PFSK-1 (cell line): Measurements from ENCODE around the gene WFDC8.

Experiments used
- FOXP2 ChIP-seq: optimal IDR thresholded peaks from 2 replicates; pipeline ENCODE3; 2011; ENCODE audit warnings: borderline replicate concordance, control low read depth, inconsistent platforms; ENCODE audit not compliant: insufficient read depth; ENCODE audit errors: extremely low read length, extremely low read depth
- POLR2AphosphoS5 ChIP-seq: IDR thresholded peaks from 2 replicates; pipeline ENCODE4 v1.6.1; 2012; ENCODE audit warnings: low read depth, mild to moderate bottlenecking, control low read depth, low read length, moderate library complexity
- SIN3A ChIP-seq: IDR thresholded peaks from 2 replicates; pipeline ENCODE4 v1.6.1; 2012; ENCODE audit warnings: mild to moderate bottlenecking, low read length, moderate library complexity, borderline replicate concordance; ENCODE audit not compliant: insufficient read depth
- TAF1 ChIP-seq: IDR thresholded peaks from 2 replicates; pipeline ENCODE4 v1.6.1; 2012; ENCODE audit warnings: low read length, control low read depth, borderline replicate concordance; ENCODE audit not compliant: insufficient read depth
- TF ChIP-seq, protein P1 (sequence below), 2 experiments: IDR thresholded peaks; 2 replicates each; pipeline versions ENCODE4 v1.6.1 to v1.8.0; 2011 to 2012; ENCODE audit warnings: low read depth in 2 of 2, low read length in 2 of 2, control low read depth in 1 of 2, inconsistent platforms in 1 of 2, mild to moderate bottlenecking in 1 of 2, moderate library complexity in 1 of 2; ENCODE audit not compliant: insufficient read depth in 1 of 2

Gene WFDC8

DNA sequence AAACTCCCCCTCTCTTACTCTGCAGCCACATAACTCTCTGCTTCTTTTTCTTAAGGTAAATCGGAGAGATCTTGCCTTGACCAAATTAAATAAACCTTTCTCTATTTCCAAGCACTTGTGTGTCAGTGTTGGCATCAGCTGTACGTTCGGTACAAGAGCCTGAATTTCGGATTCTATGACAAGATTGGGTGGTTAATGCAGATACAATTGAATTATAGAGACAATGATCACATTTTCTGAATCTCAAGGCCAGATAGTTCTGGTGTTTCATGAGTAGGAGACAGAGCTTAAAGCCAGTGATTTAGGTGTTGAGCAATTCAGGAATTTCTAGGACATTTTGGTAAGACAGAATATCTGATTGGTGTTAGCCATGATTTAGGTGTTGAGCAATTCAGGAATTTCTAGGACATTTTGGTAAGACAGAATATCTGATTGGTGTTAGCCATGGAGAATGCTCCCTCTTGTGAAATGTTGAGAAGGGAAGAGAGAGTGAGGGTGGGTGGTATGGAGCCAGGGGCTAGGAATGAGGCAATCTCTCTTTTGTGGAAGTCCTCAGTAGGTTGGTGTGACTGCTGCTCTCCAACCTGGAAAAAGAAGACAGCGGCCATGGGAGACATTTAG lies 68.7 kb downstream of the WFDC8 start:
- TF ChIP-seq TAF1 (no peak), POLR2AphosphoS5 (no peak), SIN3A (no peak), FOXP2 (no peak)
- TF ChIP-seq, protein P1, sequence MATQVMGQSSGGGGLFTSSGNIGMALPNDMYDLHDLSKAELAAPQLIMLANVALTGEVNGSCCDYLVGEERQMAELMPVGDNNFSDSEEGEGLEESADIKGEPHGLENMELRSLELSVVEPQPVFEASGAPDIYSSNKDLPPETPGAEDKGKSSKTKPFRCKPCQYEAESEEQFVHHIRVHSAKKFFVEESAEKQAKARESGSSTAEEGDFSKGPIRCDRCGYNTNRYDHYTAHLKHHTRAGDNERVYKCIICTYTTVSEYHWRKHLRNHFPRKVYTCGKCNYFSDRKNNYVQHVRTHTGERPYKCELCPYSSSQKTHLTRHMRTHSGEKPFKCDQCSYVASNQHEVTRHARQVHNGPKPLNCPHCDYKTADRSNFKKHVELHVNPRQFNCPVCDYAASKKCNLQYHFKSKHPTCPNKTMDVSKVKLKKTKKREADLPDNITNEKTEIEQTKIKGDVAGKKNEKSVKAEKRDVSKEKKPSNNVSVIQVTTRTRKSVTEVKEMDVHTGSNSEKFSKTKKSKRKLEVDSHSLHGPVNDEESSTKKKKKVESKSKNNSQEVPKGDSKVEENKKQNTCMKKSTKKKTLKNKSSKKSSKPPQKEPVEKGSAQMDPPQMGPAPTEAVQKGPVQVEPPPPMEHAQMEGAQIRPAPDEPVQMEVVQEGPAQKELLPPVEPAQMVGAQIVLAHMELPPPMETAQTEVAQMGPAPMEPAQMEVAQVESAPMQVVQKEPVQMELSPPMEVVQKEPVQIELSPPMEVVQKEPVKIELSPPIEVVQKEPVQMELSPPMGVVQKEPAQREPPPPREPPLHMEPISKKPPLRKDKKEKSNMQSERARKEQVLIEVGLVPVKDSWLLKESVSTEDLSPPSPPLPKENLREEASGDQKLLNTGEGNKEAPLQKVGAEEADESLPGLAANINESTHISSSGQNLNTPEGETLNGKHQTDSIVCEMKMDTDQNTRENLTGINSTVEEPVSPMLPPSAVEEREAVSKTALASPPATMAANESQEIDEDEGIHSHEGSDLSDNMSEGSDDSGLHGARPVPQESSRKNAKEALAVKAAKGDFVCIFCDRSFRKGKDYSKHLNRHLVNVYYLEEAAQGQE (IDR thresholded peaks at IDR 0.05; ENCODE audit: insufficient read depth in 1 of 2, low read depth in 2 of 2, low read length in 2 of 2) = no peak

- TF ChIP-seq SIN3A (no peak), TAF1 (no peak), FOXP2 (no peak), POLR2AphosphoS5 (no peak)
- TF ChIP-seq, protein P1 (IDR thresholded peaks at IDR 0.05; ENCODE audit: insufficient read depth in 1 of 2, low read depth in 2 of 2, low read length in 2 of 2) = no peak
Measured at GRCh38 chr20:45509091-45509490, 70.0 kb downstream of the WFDC8 start.

DNA sequence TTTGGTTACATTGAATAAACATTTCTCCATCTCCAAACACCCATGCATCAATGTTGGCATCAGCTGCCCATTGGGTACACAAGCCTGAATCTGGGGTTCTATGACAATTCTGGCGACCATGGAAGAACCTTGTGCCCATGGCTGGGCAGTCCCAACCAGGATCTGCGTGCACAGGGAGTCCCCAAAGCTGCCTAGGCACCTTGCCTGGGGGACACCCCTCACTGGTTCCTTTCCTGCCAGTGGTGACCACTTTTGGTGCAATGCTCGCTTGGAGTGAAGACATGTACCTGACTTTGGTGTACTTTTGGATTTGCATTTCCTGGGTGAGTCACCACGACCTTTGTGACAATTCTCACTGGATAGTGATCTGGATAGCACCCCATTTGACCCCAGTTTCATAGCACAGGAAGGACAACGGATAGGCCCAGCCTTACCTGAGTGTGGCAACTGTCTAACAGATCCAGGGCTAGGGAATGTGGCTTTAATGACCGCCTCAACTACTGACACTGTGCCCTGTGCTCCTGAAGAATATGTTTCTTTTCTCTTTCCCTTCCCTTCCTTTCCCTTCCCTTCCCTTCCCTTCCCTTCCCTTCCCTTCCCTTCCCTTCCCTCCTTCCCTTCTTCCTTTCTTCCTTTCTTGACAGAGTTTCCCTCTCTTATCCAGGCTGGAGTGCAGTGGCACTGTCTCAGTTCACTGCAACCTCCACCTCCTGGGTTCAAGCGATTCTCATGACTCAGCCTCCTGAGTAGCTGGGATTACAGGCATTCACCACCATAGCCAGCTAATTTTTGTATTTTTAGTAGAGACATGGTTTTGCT lies 70.8 kb downstream of the WFDC8 start:
- no peak for TF ChIP-seq POLR2AphosphoS5
- no peak for TF ChIP-seq FOXP2
- no peak for TF ChIP-seq TAF1
- TF ChIP-seq SIN3A = no peak
- TF ChIP-seq, protein P1 (IDR thresholded peaks at IDR 0.05; ENCODE audit: insufficient read depth in 1 of 2, low read depth in 2 of 2, low read length in 2 of 2) = no peak

GRCh38 chr20:45507011-45507820 lies 71.9 kb downstream of the WFDC8 start:
- TF ChIP-seq, protein P1 (IDR thresholded peaks at IDR 0.05; ENCODE audit: insufficient read depth in 1 of 2, low read depth in 2 of 2, low read length in 2 of 2) = no peak
- TF ChIP-seq FOXP2 (no peak), POLR2AphosphoS5 (no peak), TAF1 (no peak), SIN3A (no peak)
